ENCODE data around the gene MTRF1. TPM values are rescaled to one million over a fixed set of nuclear protein-coding genes. Genes with fewer than 3 reads are reported as not detected.

Gene MTRF1
- total and polyA plus RNA-seq, 2 of the 4 experiments (the other 2 are of a cell fraction) = 9.7 to 12.4 TPM

DNA sequence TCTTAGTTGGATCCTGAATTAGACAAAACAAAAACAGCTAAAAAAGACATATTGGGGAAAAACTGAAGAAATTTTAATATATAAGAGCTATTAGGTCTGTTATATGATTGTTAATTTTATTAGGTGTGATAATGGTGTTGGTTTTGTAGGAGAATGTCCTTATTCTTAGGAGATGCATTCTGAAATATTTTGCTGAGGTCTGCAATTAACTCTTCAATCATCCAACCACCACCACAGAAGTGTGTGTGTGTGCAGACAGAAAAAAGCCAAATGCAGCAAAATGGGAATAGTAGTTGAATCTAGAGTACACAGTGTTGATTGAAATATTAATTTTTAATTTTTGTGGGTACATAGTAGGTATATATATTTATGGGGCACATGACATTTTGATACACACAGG, 56.9 kb downstream of the MTRF1 start:
- H2BK120ac ChIP-seq (ENCODE audit: low read depth, low read length) = no peak overlapping the region
- H3K23ac ChIP-seq (ENCODE audit: low read depth, low read length) = no peak overlapping the region
- no peak overlapping the region for H3K9ac ChIP-seq (ENCODE audit: low read depth, low read length)
- no peak overlapping the region for H2AK9ac ChIP-seq (replicated peaks; ENCODE audit: low read depth, low read length, poor library complexity)
- H3K4me1 ChIP-seq (ENCODE audit: control insufficient read depth, insufficient read depth, low read length) = no peaks in the 10 kb centered on the region
- ATAC-seq (ENCODE audit: low read depth) (no peak), DNase-seq (no peak)
- intact Hi-C loops (cut with micrococcal nuclease) = no loop called here
- no peak overlapping the region for H3K18ac ChIP-seq (ENCODE audit: low read depth, low read length)
- H2BK15ac ChIP-seq (ENCODE audit: low read depth, low read length) = no peak overlapping the region
- H3K36me3 ChIP-seq (ENCODE audit: control insufficient read depth, insufficient read depth, low read length) = no peaks in the 10 kb centered on the region
- H2BK5ac ChIP-seq (ENCODE audit: low read depth, low read length, poor library complexity, severe bottlenecking) = no peak overlapping the region
- TF ChIP-seq SMC3 (IDR thresholded peaks at IDR 0.05; ENCODE audit: low read depth, low read length) = no peak
- TF ChIP-seq MAFK (IDR thresholded peaks at IDR 0.05; ENCODE audit: low read depth, low read length) = peak; percentile 89
- TF ChIP-seq FOS (IDR thresholded peaks at IDR 0.05; ENCODE audit: low read depth, low read length) = no peak
- no peak for TF ChIP-seq CHD1 (IDR thresholded peaks at IDR 0.05; ENCODE audit: low read depth, low read length)
- TF ChIP-seq RAD21 (IDR thresholded peaks at IDR 0.05; ENCODE audit: low read length) = no peak
- no peak for TF ChIP-seq RCOR1 (IDR thresholded peaks at IDR 0.05; ENCODE audit: insufficient replicate concordance, low read length)
- H3K4me3 ChIP-seq (ENCODE audit: insufficient read depth, low read depth, low read length) = no peak overlapping the region
- no peak overlapping the region for H3K14ac ChIP-seq (replicated peaks; ENCODE audit: low read depth, low read length)
- no peaks in the 10 kb centered on the region for H3K79me1 ChIP-seq (ENCODE audit: low read depth in 1 of 2, low read length in 2 of 2)
- no peak overlapping the region for H4K8ac ChIP-seq (ENCODE audit: low read depth in 2 of 2, low read length in 2 of 2)
- H3K4ac ChIP-seq (ENCODE audit: low read depth, low read length) = no peak overlapping the region
- peaks cover 2% of the 10 kb centered on the region; the same call in 1 of the 2 replicates for H3K9me3 ChIP-seq (ENCODE audit: control insufficient read depth, insufficient read depth, low read length)
- H3K27ac ChIP-seq (ENCODE audit: insufficient read depth, low read length) = no peak overlapping the region
- BruUV-seq (replicated peaks) = no TSS peak
- H2AFZ ChIP-seq (replicated peaks; ENCODE audit: low read length, poor library complexity) = no peak overlapping the region
- no peak overlapping the region for H3K56ac ChIP-seq (ENCODE audit: extremely low read depth, insufficient read depth, low read length)
- H2BK20ac ChIP-seq (ENCODE audit: low read depth, low read length) = no peak overlapping the region
- no peaks in the 10 kb centered on the region for H4K20me1 ChIP-seq (ENCODE audit: insufficient read depth, low read length)
- no peak overlapping the region for H4K5ac ChIP-seq (ENCODE audit: low read depth, low read length)
- POLR2A ChIA-PET (ENCODE audit: unreplicated experiment) = no interaction called here
- dilution Hi-C loops (cut with HindIII; ENCODE audit: low sequenced_read_pairs, unreplicated experiment) = no loop called here
- no peak overlapping the region for H3K4me2 ChIP-seq (ENCODE audit: low read depth, low read length)
- H3K9me1 ChIP-seq (ENCODE audit: insufficient read depth, low read length) = no peaks in the 10 kb centered on the region
- H4K91ac ChIP-seq (ENCODE audit: insufficient read depth, low read depth, low read length) = no peak overlapping the region
- no peaks in the 10 kb centered on the region for H3K27me3 ChIP-seq (ENCODE audit: control insufficient read depth, insufficient read depth, low read length)
- H2AK5ac ChIP-seq (ENCODE audit: low read depth, low read length) = no peak overlapping the region
- in situ Hi-C loops (cut with MboI; ENCODE audit: low sequenced_read_pairs) = no loop called here
- CTCF ChIA-PET = no interaction called here

All from IMR-90 (cell line).